Measurements from ENCODE around the gene PTTG1IP.
"Not testable (repeated sequence)": the region's sequence is repeated elsewhere in the genome, so short reads cannot be mapped to it uniquely, and the experiment has no call there.

The PTTG1IP gene

DNA sequence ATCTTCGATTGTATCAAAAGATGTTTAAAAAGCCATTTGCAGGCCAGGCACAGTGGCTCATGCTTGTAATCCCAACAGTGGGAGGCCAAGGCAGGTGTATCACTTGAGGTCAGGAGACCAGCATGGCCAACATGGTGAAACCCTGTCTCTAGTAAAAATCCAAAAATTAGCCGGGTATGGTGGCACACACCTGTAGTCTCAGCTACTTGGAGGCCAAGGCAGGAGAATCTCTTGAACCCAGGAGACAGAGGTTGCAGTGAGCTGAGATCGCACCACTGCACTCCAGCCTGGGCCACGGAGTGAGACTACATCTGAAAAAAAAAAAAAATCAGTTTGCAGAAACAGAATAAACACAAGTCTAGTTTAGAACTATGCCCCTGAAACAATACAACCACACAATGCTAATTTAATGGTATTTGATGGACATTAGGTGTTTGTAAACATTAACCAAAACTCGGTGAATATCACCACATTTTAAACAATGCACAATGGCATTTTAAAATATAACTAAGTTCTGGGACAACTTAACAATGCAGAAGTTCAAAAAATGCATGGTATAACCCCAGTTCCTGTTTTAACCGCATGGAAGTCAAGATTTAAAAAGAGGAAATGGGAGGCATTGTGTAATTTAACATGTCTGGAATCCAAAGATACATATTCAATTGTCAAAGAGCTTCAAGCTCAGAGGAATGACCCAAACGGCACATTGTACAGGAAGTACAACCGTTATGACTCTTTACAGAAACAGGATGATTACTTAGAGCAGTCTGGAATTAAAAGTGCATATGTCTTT lies 7.1 kb upstream of the PTTG1IP start:
- no peak for DNase-seq (ENCODE audit: low spot score)

DNA sequence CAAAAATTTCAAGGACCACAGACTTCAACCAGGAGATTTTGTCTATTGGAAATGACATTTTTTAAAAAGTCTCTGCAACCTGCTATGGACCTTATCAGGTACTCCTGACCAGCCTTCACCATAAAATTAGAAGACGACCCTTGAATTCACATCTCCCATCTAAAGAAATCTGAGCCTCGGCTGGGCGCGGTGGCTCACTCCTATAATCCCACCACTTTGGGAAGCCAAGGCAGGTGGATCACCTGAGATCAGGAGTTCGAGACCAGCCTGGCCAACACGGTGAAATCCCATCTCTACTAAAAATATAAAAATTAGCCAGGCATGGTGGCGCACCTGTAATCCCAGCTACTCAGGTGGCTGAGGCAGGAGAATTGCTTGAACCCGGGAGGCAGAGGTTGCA lies 5.7 kb upstream of the PTTG1IP start:
- not testable (repeated sequence) for DNase-seq (ENCODE audit: low spot score)

DNA sequence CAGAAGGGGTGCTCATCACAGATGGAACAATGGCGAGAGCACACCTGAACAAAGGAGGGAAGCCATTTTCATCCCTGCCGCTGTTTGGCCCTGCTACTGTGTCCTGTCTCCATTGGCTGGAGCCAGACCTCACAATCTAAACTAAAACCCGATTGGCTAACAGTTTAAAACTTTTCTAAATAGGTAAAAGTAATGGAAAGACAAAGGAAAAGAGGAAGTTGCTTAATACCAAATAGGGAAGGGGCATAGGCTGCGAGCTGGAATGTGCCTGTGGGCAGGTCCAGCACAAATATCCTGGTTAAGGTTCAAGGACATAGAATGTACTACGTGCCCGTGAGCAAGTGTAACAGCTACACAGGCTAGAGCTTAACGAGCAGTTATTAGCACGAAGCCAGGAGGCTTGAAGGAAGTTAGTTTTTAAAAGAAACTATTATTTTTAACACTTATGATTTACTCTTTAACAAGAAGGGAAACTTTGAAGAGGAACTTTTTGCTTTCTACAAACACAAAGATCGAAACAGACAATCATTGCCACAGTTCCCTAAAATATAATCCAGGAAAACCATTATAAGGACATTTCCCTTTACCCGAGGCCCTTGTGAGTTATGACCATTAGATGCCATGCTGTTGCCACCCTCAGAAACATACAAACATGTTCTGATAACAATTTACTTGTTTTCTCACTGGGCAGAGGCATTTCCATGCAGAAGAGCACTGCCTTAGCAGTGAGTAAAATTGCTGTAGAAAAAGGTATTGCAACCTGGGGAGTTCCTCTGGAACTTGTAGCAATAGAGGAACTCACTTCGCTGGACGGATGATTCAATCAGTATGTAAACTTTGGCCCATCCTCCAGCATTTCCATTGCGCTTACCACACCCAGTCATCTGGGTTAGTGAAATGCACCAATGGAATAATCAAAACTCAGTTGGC lies 4.8 kb upstream of the PTTG1IP start:
- DNase-seq (ENCODE audit: low spot score) = no peak

DNA sequence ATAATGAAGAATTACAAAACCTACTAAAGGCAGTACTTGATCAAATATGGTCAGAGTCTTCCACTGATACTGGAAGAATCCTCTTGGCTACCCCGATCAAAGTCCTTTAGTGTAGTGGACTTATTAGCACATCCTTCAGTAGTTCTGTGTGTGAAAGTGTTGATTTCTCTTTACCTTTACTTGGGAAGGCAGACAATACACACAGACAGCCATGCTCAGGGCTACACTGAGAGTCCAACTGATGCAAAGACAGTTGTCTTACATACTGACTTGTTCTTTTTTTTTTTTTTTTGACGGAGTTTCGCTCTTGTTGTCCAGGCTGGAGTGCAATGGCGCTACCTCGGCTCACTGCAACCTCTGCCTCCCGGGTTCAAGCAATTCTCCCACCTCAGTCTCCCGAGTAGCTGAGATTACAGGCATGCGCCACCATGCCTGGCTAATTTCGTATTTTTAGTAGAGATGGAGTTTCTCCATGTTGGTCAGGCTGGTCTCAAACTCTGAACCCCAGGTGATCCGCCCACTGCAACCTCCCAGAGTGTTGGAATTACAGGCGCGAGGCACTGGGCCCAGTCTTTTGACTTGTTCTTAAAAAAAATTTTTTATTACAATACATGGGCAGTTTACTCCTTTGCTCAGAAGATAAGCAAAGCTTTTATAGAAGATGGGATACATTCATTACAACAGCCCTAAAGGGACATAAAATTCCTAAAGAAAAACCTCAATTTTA lies 3.5 kb upstream of the PTTG1IP start:
- DNase-seq (ENCODE audit: low spot score) = no peak

DNA sequence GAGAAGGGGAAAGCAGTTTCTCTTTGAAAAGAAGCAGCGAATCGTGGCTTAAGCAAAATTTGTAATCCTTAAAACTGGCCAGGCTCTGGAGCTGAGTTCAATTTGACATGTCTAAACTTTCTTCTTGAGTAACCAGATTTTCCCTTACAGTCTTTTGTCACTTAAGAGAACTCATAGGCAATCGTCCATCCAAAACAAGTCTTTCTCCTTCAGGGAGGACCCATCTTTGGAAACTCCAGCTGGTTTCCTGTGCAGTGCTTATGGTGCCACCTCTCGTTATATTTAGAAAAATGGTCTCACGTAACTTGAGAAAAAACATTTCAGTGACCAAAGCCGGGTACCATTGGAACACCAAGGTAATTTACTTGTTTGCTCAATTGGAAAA lies 1.8 kb upstream of the PTTG1IP start:
- peak; percentile 49 for DNase-seq (ENCODE audit: low spot score)

DNA sequence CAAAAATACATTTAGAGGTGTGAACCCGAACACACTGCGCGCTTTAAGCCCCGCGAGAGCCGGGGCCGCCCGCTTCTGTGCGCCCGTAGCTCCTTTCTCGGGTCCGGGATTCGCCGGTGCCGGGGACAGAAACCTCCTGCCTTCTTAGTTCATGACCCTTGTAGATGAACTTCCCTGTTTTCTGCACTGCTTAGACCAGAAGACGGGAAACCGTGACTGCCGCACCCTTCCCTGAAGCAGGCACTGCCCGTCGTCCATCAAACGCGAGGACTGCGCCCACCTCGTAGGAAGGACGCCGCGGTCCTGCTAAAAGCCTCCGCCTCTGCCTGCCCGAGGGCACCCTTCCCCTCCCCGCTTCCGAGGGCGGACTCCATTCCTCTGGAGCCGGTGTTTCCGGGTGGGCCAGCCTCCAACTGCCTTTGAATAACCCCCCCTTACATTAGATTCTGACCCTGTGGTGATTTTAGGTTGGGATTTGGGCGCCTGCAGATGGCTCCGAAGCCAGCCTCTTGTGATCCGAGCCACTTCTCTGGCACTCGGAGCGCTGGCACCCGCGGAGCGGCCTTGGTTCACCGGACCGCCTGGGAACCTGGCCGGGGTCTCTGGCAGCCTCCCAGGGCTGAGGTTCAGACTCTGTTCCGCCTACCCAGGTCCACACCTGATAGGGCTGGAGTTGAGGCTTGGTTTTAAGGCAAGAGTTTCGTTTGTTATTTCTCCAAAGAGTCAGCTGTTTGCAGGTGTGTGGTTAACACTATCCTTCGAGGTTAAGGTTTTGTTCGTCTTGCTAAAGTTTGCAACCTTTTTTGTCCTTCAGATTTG lies 1.2 kb upstream of the PTTG1IP start:
- DNase-seq (ENCODE audit: low spot score) = no peak

DNA sequence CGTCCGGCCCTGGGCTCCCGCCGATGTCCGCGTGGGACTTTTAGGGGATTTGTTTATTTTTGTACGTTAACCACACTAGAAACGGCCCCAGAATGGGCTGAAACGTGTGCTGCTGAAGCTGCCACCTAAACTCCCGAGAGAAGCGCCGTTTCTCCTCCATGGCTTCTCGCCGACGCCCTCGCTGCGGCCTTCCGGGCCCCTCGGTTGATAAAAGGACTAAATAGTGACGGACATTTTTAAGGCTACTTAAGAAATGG lies 678 bp upstream of the PTTG1IP start:
- no peak for DNase-seq (ENCODE audit: low spot score)

DNA sequence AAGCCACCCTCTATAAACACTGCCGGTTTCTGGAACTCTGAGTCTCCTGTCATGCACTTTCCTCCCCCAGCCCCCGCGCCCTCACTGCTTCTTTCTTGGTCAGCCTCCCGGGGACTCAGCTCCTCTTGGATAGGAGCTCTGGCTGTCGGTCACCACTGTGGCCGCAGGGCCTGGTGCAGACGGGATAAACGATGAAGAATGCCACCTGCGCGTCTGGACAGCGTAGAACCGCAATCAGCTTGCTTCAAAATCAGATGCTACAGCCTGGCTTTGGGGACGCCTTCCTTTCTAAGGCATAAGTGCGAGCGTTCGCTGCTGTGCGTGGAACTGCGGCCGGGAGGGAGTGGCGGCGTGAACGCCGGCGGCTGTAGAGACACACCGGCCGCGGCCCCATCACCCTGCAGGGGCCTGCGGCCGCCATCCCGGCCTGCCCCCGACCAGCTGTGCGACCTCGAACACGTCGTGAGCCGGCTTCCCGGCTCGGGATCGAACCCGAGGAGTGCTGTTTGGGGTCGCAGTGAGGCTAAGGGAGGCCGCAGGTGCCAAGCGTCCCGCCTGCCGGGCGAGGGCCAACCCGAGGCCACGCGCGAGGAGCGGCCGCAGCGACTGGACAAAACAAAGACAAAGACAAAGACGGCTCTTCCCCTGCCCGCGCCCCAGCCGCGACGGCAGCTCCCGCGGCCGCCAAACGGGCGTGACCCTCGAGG lies 688 bp downstream of the PTTG1IP start:
- no peak for DNase-seq (ENCODE audit: low spot score)

DNA sequence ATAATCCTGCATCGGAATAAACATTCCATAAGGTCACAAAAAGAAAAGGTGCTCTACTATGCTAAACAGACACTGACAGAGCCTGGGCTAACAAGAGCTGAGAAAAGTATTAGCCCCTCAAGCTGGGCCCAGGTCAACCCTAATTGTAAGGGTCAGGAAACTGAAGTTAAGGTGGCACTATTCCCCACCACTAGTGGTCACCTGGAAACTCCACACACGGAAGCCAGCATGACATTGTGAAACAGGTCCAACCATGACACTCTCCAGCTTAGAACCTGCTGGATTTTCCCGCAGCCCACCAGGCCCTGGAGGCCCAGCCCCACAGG lies 1.2 kb downstream of the PTTG1IP start:
- DNase-seq (ENCODE audit: low spot score) = no peak

DNA sequence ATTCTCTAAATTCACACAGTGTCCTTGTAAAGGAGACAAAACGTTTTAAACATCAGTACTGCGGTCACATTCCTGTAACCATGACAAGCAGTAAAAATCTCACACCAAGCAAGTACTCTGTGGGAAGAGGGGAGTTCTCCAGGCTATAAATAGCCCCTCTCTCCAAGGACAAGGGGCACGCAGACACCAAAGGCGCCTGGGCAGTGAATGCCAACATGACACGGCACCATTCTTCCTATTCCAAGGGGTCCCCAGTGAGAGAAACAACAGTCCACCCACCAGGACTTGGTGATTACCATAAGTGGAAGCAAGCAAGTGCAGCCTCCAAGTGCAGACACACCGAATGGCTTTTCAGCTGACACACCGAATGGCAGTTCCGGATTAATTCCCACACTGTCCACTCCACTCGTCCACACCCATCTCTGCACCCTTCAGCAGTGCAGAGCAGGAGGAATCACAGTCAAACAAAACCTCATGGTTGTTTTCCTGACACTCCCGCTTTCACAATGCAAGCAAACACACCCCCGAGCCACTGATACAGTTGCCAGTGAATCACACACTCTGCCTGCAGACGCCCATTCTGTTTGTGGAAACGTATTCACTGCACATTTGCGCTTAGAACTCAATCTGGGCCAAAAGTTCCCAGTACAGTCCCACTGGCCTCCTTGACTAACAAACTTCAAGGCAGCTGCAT lies 1.8 kb downstream of the PTTG1IP start:
- peak; percentile 60 for DNase-seq (ENCODE audit: low spot score)

DNA sequence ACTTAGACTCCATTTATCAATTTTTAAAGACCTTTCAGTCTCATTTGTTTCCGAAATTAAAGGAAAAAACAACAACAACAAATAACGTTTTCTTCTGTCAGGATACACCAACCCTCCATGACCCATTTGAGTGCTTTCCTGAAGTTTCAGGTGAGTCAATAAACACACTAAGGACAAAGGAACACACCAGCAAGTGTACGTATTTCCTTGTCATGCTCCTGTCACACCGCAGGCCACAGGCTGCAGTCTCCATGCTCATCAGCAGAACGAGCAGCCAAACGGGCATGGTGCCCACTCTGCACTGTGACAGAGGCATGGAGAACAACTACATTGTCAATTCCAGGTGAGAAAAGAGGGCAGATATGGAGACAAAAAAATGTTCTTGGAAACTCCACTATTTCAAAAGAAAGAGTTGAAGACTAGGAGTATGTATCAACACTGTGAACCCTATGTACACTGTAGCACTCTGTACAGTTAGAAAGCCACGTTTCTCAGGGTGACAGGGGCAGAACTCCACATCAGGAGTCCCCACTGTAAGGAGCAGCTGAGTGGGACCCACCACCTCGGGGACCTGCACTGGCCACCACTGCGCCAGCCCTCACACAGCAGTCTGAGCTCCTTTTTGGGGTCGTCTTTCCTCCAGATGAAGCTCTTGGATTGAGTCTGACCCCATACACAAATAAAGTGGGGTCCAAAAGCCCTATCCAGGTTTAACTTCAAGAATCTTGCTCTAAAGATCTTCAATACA lies 2.6 kb downstream of the PTTG1IP start:
- no peak for DNase-seq (ENCODE audit: low spot score)

DNA sequence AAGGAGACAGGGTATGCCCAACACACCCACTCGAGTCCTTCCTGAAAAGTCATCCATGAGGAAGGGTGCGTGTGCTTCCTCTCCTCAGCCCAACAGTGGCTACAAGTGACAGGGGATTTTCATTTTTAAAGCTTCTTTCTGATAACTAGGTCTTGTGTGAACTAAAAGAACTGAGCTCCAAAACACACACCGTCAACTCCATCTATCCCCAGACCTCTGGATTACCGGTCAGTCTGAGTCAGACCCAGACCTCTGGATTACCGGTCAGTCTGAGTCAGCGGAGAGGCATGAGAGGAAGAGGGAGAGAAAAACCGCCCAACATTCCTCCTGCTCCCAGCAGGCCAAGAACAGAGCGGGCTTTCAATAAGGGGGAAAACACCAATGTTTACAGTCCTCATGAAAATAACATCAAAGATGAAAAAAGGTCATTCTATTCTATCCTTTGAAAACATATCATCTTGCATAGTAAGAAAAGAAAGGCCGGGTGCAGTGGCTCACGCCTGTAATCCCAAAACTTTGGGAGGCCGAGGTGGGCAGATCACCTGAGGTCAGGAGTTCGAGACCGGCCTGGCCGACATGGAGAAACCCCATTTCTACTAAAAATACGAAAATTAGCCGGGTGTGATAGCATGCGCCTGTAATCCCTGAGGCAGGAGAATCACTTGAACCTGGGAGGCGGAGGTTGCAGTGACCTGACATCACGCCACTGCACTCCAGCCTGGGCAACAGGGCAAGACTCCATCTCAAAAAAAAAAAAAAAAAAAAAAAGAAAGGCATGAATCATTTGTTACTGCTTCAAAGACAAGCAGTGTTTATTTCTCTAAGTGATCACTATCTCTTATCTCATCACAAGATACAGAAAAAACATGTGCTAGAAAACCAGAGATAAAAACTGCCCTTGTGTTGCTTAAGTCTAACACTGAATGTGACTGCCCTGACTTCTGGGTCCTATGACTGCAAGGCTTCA lies 3.4 kb downstream of the PTTG1IP start:
- peak; percentile 49 for DNase-seq (ENCODE audit: low spot score)

DNA sequence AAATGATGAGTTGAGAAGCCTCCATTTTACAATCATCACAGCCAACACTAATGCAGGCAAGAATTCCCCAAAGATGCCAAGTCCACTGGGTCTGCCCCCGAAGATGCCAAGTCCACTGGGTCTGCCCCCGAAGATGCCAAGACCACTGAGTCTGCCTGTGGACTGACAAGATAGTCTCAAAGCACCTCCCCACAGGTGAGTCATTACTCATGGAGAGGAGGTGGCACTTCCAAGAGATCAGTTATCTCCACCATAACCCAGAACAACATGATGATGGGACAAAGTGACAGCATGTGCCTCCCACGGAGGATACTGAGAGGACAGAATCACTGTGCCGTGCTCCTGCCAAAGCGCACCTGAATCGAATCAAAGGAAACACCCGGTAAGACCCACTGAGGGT lies 4.8 kb downstream of the PTTG1IP start:
- DNase-seq (ENCODE audit: low spot score) = no peak

DNA sequence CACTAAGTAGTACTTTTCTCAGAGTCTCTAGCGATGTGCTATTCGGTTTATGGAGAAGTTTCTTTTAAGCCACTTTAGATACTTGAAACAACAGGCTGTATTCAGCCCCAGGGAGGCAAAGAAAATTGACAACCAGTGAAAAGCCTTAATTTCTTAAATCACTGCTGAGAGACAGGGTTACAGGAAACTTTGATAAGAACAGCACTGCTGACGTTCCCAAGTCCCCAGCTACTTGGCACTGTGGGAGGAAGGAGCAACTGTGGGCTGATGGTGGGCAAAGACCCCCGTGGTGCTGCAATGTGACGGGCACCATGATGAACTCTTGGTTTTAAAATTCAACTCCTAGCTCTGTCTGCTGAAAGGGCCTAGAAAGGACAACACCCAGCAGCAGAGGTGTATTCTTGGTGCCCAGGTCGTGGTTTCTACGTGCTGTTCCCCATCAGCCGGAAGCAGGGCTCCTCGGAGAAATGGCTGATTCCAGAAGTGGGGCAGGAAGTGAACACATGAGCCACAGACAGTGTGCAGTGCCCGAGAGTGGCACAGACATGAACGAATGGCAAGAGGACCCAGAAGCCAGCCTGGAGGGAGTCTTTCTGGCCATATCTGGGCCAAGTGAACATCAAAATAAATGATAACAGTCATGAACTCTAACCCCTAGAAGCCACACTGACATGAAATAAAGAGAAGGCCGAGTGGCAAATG lies 5.3 kb downstream of the PTTG1IP start:
- no peak for DNase-seq (ENCODE audit: low spot score)

DNA sequence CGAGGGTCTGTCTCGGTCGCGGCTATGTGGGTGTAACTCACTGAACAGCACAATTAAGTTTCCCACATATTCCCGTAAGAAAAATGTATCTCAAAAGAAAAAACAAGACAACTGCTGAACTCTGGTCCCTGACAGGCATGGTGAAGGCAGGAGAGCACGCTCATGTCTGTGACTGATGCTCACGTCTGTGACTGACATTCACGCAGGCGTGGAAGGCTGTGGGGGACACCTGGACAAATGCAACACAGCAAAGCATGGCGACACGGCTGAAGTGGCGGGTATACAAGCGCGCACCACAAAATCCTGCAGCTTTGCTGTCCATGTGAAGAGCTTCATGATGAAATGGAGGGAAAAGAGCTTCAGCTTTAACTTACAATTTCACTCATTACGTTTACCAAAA lies 6.0 kb downstream of the PTTG1IP start:
- DNase-seq (ENCODE audit: low spot score) = no peak

DNA sequence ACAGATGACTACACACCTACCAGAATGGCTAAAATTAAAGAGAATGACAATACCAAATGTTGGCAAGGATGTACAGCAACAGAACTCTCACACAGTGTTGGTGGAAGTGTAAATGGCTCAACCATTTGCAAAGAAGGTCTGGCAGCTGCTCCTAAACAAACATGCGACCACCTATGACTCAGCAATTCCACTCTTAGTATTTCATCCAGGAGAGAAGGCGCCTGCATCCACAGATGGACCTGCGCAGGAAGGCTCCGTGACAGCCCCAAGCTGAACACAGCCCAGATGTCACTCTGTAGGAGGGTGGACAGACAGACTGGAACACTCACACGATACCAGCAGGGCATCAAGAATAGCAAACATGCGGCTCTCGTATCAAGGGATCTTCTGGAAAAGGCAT lies 6.7 kb downstream of the PTTG1IP start:
- no peak for DNase-seq (ENCODE audit: low spot score)

DNA sequence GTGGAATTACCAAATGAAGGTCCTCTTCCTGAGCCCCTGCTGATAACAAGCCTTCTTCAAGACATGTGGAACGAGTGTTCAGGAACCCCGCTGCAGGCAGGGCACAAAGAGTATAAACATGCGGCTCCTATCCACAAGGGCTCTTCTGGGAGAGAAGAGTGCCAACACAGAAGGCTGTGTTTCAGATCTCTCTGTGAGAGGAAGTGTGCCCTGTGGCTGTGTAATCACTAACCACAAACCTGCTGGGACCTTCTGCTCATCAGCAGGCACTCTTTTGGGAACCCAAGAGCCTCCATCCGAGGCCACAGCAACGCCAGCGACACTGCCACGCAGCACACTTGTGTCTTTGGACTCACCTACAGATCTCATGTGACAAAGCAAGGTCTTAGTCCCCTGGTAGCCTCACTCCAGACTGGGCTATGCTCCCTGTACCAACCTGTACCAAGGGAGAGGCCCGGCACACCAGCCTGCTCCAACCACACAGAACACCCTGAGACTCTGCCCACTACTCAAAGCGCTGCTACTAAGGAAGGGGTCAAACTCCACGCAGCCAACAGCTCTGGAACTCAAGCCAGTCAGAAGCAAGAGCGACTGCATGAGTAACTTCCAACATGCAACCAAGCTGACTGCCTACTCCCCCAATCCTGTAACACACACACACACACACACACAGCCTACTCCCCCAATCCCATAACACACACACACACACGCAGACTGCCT lies 7.8 kb downstream of the PTTG1IP start:
- DNase-seq (ENCODE audit: low spot score) = no peak

Measured in HuH-7 (cell line).